Middle frontal gyrus (tissue), 1 donor: ENCODE results near the gene MAD1L1.

Experiments
- DNase-seq: peaks from one replicate; pipeline ENCODE4 v3.0.0-alpha.2; 2015; ENCODE audit warnings: low spot score; ENCODE audit errors: extremely low spot score

Gene MAD1L1

DNA sequence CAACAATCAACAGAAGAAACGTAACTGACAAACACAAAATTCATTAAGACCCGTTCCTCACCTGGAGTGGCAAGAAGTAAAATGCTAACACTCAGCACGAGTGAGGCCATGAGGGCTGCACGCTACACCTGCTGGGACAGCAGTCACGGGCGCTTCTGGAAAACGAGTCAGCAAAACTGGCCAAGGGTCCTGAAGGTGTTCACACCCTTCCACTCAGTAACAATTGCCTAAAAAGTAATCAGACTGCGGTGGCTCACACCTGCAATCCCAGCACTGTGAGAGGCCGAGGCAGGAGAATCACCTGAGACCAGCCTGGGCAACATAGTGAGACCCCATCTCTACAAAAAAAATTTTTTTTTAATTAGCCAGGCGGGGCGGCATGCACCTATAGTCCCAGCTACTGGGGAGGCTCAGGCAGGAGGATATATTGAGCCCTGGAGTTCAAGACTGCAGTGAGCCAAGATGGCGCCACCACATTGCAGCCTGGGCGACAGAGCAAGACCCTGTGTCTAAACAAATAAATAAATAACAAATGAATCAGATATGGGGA is 199.1 kb downstream of the MAD1L1 start:
- DNase-seq, result no peak

DNA sequence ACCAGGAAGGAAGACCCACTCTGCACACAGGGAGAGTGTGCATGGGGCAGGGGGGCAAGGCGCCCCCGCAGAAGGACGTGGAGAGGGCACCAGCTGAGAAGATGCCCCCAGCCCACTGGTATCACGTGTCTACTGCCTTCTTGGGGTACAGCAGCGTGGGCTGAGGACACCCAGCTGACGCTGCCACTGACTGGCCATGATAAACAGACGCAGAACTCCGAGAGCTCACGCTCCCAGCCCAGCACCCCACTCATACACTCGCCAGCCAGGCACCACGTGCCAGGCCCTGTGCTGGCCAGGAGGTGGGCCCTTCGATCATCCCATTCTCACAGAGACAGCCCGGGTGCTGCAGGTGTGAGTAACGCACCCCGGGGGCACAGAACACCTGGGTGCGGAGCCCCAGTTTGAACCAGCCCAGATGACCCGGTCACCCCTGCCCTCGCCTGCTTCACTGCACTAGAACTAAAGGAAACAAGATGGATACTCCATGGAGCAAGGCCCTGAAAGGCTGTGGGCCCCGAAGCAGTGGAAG is 199.8 kb downstream of the MAD1L1 start:
- no peak for DNase-seq

DNA sequence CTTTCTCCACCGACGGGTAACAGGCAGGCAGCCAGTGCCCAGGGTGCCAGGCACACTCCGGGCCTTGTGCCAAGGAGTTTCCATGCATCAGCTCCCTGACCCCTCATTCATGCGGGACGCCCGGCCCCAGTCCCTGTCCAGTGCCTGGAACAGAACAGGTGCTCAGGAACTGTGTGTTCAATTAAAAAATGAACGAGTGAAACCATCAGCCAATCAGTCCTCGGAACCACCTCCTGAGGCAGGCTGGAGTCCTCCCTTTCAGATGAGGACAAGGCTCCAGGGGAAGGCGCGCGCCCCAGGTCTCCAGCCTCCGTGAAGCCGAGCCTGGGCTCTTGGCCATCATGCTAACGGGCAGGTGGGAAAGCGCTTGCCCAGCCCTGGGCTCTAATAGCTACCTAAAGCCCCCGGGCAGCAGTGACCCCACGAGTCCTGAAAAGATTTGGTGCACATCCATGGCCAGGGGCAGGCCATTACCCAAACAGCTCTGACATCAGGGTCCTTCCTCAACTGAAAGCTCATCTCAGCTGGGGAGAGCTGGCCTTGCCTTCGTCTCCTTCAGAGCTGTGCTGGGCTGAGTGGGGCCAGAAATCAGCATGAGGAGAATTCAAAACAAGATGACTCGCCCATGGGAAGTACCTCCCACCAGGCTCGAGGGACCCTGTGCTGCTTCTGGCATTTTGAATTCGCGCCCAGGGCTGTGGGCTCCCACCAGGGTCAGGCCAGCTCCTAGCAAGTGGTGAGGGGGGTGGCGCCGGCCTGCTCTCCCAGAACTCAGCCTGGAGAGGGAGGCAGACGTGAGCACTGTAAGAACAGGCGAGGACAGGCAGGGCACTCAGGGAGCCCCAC is 200.5 kb downstream of the MAD1L1 start:
- DNase-seq, result no peak

DNA sequence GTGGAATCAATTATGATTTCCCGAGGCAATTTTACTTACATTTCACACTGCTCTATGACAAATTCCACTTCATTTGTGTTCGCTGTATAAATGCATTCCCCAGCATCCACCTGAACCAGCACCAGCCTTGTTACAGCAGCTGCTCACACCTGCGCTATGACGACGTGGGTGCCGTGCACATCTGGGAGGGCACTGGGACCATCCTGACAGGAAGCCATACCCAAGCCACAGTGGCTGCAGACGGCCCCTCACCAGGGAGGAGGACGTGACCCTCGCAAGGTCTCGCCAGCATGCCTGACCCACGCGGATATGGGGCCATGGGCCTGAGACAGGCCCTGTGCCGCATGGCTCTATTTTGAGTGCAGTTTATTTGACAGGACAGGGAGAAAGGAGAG is 201.3 kb downstream of the MAD1L1 start:
- DNase-seq, result no peak

DNA sequence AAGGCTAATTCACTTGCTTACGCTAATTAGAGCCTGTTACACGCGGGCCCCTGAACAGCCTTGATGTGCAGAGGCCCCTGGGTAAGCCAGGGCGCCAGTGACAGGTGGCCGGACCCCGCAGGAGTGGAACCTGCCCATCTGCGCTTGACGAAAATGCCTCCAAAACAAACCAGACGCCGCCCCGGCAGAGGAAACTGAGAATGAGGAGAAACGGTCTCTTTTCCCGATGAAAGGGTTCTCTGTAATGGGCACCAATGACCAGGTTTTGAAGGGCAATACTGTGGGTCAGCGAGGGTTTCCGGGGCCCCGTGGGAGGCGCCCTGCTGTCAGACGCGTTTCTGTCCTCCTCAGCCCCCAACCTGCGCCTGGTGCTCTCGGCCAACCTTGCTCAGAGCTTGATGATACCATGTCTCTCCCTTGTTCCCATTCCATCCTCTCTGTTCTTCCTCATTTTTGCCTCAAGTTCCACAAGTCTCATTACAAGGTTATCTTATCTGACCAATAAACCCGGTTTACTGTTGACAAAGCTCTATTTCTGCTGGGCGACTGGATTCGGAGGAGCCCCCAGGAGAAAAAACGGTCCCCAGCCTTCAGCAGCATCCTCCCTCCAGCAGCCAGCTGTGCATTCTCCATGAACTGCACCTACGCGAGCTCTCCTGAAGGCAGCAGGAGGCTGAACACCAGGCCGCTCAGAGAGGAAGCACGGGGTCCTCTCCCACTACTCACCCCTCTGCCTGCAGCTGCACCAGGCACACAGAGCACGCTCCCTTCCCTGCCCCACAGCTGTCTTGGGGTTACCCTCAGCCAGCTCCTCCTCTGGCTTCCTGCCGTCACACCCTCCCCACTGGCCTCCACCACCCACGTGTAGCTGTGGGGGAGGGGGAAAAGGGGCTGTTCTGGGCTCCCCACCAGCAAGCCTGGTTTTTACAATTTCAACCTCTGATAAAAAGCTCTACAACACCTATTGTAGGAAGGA is 202.0 kb downstream of the MAD1L1 start:
- DNase-seq, result no peak

DNA sequence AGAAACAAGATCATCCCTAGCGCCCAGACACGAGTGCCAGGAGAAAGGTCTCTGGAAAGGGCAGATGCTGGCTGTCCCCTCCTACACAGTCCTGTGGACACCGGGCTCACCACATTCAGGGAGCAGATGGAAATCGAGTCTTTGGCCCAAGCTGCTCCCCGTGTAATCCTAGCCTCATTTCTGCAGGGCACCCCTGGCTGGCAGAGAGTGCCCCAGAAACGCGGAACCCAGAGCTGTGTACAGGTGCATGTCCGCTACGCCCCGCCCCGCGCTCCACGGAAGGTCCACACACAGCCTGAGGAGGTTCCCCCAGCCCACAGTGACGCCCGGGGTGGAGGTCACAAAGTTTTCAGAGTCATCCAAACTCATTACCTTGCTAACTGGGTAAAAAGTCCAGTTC is 202.8 kb downstream of the MAD1L1 start:
- DNase-seq, result no peak

DNA sequence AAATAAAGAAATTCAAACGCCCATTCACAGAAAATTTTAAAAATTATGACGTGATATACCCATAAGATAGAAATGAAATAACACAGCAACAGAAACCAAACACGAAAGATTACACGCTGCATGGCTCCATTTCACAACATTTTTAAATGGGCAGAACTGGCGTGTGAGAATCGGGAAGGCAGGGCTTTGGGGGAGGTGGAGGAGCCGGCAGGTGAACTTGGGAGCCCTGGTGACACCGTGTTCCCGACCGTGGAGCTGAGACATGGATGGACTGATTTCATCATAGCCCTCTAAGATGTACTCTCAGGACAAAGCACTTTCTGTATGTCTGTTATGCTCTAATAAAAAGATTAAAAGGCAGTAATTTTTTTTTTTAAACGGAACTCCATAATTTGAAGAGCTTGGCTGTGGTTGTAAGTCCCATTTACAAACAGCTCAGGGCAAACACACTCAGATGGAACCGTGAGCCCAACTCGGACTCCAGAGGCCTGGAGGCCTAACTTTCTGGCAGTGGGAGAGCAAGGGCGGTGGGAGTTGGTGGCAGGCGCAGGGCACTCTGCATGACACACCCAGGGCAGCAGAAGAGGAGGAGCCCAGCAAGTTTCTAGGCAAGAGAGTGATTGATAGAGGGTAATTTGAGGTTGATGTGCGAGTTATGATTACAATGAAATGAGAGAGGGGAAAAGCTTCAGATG is 203.4 kb downstream of the MAD1L1 start:
- DNase-seq, result no peak

DNA sequence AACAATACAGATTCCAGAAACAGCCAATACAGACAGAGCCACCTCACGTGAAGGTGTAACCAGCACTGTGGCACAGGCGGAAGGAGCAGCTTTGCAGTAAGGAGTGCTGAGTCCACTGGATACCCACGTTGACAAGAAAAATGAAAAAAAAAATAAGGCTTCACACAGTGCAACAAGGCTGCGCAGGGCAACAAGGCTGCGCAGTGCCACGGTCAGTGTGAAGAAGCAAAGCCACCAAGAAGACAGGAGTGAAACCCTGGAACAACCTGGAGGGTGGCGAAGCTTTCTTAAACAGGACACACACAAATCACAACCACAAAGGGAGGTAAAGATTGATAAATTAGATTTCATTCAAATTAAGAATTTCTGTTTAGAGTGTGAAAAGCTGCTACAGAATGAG is 204.0 kb downstream of the MAD1L1 start:
- DNase-seq, result no peak

DNA sequence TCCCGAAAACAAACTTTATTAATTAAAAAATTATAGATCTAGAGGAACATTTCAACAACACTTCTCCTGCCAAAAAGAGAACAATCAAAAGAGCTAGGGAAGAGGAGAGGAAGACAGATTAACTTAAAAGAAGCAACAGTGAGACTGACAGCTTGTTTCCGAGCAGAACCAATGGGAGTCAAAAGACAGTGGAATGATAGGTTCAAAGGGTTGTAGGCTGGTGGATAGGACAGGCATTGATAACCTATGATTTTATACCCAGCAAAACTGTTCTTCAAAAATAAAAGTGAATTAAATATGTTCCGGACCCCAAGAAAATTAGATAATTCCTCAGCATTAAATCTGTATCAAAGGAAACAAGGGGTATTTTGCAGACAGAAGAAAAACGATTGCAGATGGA is 207.6 kb downstream of the MAD1L1 start:
- DNase-seq, result no peak

DNA sequence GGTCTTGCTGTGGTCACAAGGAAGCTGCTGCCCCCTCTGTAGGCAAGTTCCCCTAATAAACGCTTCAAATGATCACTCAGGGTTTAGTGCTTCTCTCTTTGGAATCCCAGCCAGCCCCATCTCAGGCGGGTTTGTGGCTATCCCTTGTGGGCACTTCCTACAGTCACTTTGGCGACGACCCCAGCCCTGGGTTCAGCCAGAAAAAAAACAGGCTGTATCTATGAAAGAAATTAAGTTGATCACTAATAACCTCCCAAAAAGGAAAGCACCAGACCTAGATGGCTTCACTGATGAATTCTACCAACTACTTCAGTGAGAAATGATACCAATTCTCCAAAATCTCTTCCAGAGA is 208.2 kb downstream of the MAD1L1 start:
- no peak for DNase-seq

DNA sequence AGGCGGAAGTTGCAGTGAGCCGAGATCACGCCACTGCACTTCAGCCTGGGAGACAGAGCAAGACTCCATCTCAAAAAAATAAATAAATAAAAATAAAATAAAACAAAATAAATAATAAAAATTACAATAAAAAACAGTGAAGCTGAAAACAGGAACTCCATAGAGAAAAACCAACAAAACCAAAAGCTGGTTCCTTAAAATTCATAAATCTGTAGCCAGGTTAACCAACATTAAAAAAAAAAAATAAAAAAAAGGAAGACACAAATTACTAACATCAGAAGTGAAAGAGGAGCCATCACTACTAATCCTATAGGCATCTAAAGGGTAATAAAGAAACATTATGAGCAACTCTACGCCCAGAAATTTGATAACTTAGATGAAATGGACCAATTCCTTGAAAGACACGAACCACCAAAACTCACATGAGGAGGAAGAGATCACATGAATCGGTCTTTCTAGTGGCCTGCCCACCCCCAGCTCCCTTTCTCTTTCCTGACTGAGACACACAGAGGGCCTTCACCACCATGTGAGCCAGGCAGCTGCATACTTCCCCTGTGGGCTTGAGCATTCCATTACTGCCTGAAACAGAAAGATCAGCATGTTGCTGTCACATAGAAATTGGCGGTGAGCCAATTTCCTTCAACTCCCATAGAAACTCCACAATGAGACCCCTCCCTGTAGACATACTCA is 208.7 kb downstream of the MAD1L1 start:
- no peak for DNase-seq

DNA sequence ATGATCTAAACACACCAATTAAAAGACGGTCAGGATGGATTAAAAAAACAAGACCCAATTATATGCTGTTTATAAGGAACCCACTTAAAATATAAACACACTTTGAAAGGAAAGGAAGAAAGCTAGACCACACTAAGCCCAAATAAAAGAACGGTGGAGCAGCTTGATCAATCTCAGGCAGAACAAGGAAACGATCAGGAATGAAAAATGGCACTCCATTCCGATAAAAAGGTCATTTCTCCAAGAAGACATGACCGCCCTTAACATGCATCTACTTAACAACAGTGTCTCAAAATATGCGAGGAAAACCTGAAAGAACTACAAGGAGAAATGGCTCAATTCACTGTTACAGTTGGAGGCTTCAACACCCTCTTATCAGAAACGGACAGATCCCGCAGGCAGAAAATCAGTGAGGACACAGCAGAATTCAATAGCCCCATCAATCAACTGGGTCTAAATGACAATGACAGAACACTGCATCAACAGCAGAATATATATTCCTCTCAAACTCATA is 210.0 kb downstream of the MAD1L1 start:
- DNase-seq, result no peak

DNA sequence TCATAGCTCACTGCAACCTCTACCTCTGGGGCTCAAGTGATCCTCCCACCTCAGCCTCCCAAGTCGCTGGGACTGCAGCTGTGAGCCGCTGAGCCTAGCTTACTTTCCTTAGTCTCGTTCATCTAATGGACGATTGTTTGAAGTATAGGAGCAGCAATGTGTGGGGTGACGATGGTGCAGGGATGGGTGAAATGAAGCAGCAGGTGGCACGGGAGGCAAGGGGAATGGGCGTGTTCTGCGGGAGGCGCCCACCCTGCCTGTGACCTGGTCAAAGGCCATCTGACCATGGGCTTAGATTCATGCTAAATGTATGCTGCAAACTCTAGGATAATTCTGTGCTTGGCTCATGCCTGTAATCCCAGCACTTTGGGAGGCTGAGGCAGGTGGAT is 210.7 kb downstream of the MAD1L1 start:
- DNase-seq, result no peak

DNA sequence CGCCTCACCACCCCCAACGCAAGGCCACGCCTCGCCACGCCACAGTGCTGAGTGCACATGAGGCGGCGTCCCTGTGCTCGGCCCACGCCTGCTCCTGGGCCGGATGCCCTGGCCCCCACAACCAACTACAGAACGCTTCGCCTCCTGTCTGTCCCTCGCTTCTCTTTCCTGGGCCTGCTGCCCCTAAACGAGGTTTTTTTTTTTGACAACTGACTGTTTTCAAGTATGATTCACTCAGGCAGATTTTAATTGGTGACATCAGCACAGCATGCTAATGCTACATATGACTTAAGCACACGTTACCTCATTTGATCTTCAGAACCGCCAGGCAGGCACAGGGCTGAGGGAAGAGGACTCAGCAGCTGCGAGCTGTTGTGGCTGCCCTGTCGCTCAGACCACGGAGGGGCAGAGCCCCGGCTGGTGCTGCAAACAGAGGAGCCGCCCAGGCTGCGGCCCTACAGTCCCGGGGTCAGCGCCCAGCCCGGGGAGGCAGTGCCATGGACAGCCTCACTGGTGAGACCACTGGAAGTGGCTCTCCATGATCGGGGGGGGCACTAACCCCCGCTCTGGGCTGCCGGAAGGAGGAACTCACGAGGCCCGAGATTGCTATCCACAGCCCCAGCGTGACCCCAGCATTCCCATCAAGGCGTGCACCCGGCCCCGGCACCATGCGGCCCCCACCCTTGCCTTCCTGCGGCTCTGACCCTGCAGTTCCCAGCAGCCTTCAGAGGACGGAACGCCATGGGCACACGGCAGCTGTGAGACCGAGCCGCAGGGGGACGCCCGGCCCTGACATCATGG is 212.8 kb downstream of the MAD1L1 start:
- no peak for DNase-seq

DNA sequence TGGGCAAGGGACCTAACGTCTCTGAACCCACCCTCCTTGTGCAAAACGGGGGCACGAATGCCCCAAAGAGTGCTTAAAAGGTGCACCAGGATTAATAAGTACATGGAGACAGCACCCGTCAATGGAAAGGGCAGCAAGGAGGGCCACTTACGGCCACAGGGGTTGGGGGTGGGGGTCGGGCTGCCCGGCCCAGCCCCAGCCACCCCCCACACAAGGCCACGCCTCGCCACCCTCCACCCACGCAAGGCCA is 213.4 kb downstream of the MAD1L1 start:
- no peak for DNase-seq

DNA sequence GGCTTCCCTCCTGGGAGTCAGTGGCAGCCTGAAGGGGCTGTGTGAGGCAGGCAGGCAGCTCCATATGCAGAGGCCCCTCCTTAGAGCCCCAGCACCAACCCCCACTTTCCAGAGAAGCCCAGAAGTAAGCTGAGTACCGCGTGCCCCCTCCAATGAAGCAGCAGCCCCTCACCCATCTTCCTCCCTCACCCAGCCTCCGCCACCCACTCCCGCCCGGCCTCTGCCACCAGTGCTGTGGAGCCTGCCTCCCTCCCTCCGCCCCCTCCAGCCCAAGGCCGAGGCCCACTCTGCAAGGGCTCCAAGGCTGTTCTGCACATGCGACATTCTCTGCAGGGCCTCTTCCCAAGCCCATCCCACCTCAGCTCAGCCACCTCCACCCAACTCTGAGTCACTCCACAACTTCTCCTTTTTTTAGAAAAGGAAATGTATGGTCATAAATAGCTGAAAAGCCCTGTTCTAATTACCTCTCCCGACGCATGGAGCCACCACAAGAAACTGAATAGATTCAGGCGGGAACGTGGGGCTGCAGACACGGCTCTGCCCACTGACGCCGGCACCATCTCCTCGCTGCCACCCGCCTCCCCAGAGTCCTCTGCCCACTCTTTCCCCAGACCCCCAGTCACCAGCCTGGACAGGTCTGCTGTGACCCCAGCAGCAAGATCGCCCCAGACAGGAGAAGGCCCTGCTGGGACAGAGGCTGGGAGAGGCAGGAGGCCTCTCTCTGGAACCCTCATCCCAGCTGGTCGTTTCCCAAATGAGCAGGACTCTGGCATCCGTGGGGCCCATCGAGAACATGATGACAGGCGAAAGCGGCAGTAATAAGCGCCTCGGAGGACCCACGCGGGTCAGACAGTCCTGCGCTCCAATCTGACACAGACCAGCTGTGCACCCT is 213.9 kb downstream of the MAD1L1 start:
- no peak for DNase-seq

DNA sequence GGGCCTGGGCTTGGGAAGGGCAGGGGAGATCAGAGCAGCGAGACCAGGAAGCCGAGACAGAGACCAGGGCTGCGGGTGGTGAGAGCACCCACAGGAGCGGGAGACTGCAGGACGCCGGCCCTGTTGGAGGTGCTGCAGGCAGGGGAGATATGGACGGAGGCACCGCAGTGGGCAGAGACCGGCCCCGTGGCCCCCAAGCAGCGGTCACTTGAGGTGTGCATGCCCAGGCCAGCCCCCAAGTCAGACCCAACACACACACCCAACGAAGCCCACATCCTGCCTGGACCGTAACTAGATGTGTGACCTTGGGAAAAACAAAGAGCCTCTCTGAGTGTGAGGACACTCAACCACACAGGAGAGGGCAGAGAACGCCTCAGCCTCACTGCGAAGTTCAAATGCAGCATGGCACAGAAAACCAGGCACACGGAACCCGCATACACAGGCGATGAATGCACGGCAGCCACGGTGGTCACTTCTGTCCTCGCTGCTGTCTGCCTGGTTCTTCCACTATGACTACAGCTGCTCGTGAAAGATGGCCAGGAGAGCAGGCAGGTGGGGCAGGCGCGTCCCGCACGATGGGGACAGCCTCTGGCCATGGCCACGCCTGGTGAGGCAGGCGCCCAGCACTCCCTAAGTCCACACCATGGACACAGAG is 214.7 kb downstream of the MAD1L1 start:
- DNase-seq, result no peak

DNA sequence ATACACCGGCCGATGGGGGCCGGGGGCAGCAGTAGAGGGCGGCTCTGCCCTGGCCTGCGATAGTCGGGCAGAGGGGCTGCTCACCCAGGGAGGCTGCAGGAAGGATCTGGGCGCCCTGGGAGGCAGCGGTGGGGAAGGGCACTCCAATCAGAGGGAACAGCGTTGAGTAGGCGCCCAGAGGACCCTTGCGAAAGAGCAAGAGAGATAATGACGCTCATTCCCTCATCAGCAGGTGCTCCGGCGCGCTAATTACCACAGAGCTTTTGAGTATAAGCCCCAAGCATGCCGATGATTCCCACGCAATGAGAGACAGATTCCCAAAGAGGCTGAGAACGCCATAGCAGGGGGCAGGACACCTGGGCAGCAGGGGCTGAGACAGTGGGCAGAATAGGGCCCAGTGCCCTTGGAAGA is 215.3 kb downstream of the MAD1L1 start:
- DNase-seq, result no peak
